Stimulated activated CD4-positive, alpha-beta T cell treated with anti-CD3 and anti-CD28 coated beads, Interleukin-12 subunit alpha, Interleukin-12 subunit beta, amount 100 ng/mL, for 4 hours (primary cell): ENCODE data around the gene HSPA12B.
A peak's percentile ranks its signal among the peaks of the same experiment; 100 is the strongest.
"Not testable (repeated sequence)": the region's sequence is repeated elsewhere in the genome, so short reads cannot be mapped to it uniquely, and the experiment has no call there.

Source experiments
- DNase-seq: peaks from one replicate; pipeline ENCODE4 v3.0.0-alpha.2; 2020

Gene HSPA12B

GRCh38 chr20:3788685-3789155 is 56.2 kb downstream of the HSPA12B start:
- DNase-seq, result no peak

- DNase-seq, result not testable (repeated sequence)
These were observed 56.7 kb downstream of the HSPA12B start for GRCh38 chr20:3789201-3789600.

- not testable (repeated sequence) for DNase-seq
These were observed 61.7 kb downstream of the HSPA12B start for GRCh38 chr20:3794168-3794567.

- no peak for DNase-seq
These were observed 62.4 kb downstream of the HSPA12B start for GRCh38 chr20:3794701-3795420.

GRCh38 chr20:3795511-3796468 is 63.3 kb downstream of the HSPA12B start, which contains the start of gene CDC25B:
CDC25B (plus strand) TSS chr20:3796310; CDS start chr20:3796532, 222 bp downstream.
- peak; percentile 88 for DNase-seq

GRCh38 chr20:3796477-3797225 is 64.2 kb downstream of the HSPA12B start:
- no peak for DNase-seq

GRCh38 chr20:3797226-3797545 is 64.7 kb downstream of the HSPA12B start:
- DNase-seq, result no peak

GRCh38 chr20:3797592-3798372 is 65.3 kb downstream of the HSPA12B start:
- no peak for DNase-seq

GRCh38 chr20:3798373-3798768 is 65.9 kb downstream of the HSPA12B start:
- DNase-seq, result no peak

GRCh38 chr20:3798908-3799248 is 66.4 kb downstream of the HSPA12B start:
- no peak for DNase-seq

- DNase-seq, result no peak
These were observed 67.9 kb downstream of the HSPA12B start for GRCh38 chr20:3800256-3800877.

- no peak for DNase-seq
These were observed 68.4 kb downstream of the HSPA12B start for GRCh38 chr20:3800878-3801260.

GRCh38 chr20:3801299-3801698 is 68.8 kb downstream of the HSPA12B start:
- DNase-seq, result no peak

- no peak for DNase-seq
These were observed 69.4 kb downstream of the HSPA12B start for GRCh38 chr20:3801846-3802245.
